ENCODE measurements around the gene PF4V1. TPM values are rescaled to one million over a fixed set of nuclear protein-coding genes. Genes with fewer than 3 reads are reported as not detected.

Gene PF4V1
- polyA plus RNA-seq, 1 donor (not counting 4 experiments of a cell fraction or from before 2014, with no cell fraction given), result not detected

DNA sequence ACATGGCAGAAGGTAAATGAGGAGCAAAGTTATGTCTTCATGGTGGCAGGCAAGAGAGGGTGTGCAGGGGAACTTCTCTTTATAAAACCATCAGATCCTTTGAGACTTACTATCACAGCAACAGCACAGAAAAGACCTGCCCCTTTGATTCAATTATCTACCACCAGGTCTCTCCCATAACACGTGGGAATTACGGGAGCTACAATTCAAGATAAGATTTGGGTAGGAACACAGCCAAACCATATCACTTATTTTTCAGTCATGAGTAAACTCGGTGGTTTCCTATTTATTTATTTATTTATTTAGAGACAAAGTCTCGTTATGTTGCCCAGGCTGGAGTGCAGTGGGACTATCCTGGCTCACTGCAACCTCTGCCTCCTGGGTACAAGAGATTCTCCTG is 38.2 kb downstream of the PF4V1 start:
- FAIRE-seq, result no peak
- dilution Hi-C loops (cut with MboI; ENCODE audit: extremely low pct_ligation_motif_present, low sequenced_read_pairs), result no loop called here

GRCh38 chr4:73891739-73892405 is 38.8 kb downstream of the PF4V1 start:
- no peaks in the 10 kb centered on the region for H3K9me3 ChIP-seq (ENCODE audit: control insufficient read depth, low read depth, low read length)
- no peaks in the 10 kb centered on the region for H3K4me1 ChIP-seq (ENCODE audit: control insufficient read depth, extremely low read depth, insufficient read depth, low read length)
- no peaks in the 10 kb centered on the region for H3K27me3 ChIP-seq (ENCODE audit: control insufficient read depth, extremely low read depth, insufficient read depth, low read length)
- no peak overlapping the region for H3K4me2 ChIP-seq (ENCODE audit: control insufficient read depth, extremely low read depth, insufficient read depth, low read depth, low read length)
- no peak overlapping the region for H3K4me3 ChIP-seq (ENCODE audit: control insufficient read depth in 2 of 3, extremely low read depth in 1 of 3, insufficient read depth in 2 of 3, low read depth in 1 of 3, low read length in 3 of 3)
- H3K79me2 ChIP-seq (ENCODE audit: control insufficient read depth, insufficient read depth, low read length), result no peaks in the 10 kb centered on the region
- H3K36me3 ChIP-seq (ENCODE audit: control insufficient read depth in 2 of 2, extremely low read depth in 1 of 2, insufficient read depth in 2 of 2, low read length in 2 of 2), result no peaks in the 10 kb centered on the region
- no peak for TF ChIP-seq EZH2 (IDR thresholded peaks at IDR 0.05; ENCODE audit: low read length)
- TF ChIP-seq CTCF (optimal IDR thresholded peaks at IDR 0.05 in 1 of 3, IDR thresholded peaks at IDR 0.05 in 1 of 3, conservative IDR thresholded peaks at IDR 0.05 in 1 of 3; ENCODE audit: extremely low read depth in 1 of 3, insufficient read depth in 2 of 3, low read length in 3 of 3), result no peak
- dilution Hi-C loops (cut with MboI; ENCODE audit: extremely low pct_ligation_motif_present, low sequenced_read_pairs), result no loop called here
- H3K9me1 ChIP-seq (ENCODE audit: control insufficient read depth, extremely low read depth, insufficient read depth, low read length), result no peaks in the 10 kb centered on the region
- no peak overlapping the region for H2AFZ ChIP-seq (ENCODE audit: control insufficient read depth, low read length)
- DNase-seq (ENCODE audit: low read depth, low spot score) (no peak), FAIRE-seq (no peak)
- H3K27ac ChIP-seq (ENCODE audit: control insufficient read depth, insufficient read depth, low read length), result no peak overlapping the region
- H4K20me1 ChIP-seq (ENCODE audit: control insufficient read depth, extremely low read depth, insufficient read depth, low read length), result no peaks in the 10 kb centered on the region
- H3K9ac ChIP-seq (ENCODE audit: control insufficient read depth, extremely low read depth, insufficient read depth, low read length), result no peak overlapping the region

More for the DNA sequence above, 38.2 kb downstream of the PF4V1 start:
- Histone ChIP-seq H3K4me2 (ENCODE audit: control insufficient read depth, extremely low read depth, insufficient read depth, low read depth, low read length) (no peak overlapping the region), H3K79me2 (ENCODE audit: control insufficient read depth, insufficient read depth, low read length) (no peaks in the 10 kb centered on the region), H3K9me1 (ENCODE audit: control insufficient read depth, extremely low read depth, insufficient read depth, low read length) (no peaks in the 10 kb centered on the region), H3K27me3 (ENCODE audit: control insufficient read depth, extremely low read depth, insufficient read depth, low read length) (no peaks in the 10 kb centered on the region), H3K9ac (ENCODE audit: control insufficient read depth, extremely low read depth, insufficient read depth, low read length) (no peak overlapping the region), H4K20me1 (ENCODE audit: control insufficient read depth, extremely low read depth, insufficient read depth, low read length) (no peaks in the 10 kb centered on the region), H3K4me1 (ENCODE audit: control insufficient read depth, extremely low read depth, insufficient read depth, low read length) (peaks cover under 1% of the 10 kb centered on the region), H3K4me3 (ENCODE audit: control insufficient read depth in 2 of 3, extremely low read depth in 1 of 3, insufficient read depth in 2 of 3, low read depth in 1 of 3, low read length in 3 of 3) (no peak overlapping the region), H3K9me3 (ENCODE audit: control insufficient read depth, low read depth, low read length) (no peaks in the 10 kb centered on the region), H2AFZ (ENCODE audit: control insufficient read depth, low read length) (no peak overlapping the region), H3K36me3 (ENCODE audit: control insufficient read depth in 2 of 2, extremely low read depth in 1 of 2, insufficient read depth in 2 of 2, low read length in 2 of 2) (no peaks in the 10 kb centered on the region), H3K27ac (ENCODE audit: control insufficient read depth, insufficient read depth, low read length) (no peak overlapping the region)
- TF ChIP-seq CTCF (optimal IDR thresholded peaks at IDR 0.05 in 1 of 3, IDR thresholded peaks at IDR 0.05 in 1 of 3, conservative IDR thresholded peaks at IDR 0.05 in 1 of 3; ENCODE audit: extremely low read depth in 1 of 3, insufficient read depth in 2 of 3, low read length in 3 of 3) (no peak), EZH2 (IDR thresholded peaks at IDR 0.05; ENCODE audit: low read length) (no peak)
- no peak for DNase-seq (ENCODE audit: low read depth, low spot score)
